GM10266 (cell line): ENCODE data around the gene FSIP1.

Source experiments
- DNase-seq: peaks from one replicate; pipeline ENCODE4 v3.0.0; 2012; ENCODE audit errors: extremely low spot score
- TF ChIP-seq, protein P1 (sequence below): IDR thresholded peaks from 2 replicates; pipeline ENCODE4 v1.5.1; 2012; ENCODE audit warnings: mild to moderate bottlenecking, low read depth; ENCODE audit not compliant: control insufficient read depth, insufficient read depth; ENCODE audit errors: missing control alignments

FSIP1 gene

DNA sequence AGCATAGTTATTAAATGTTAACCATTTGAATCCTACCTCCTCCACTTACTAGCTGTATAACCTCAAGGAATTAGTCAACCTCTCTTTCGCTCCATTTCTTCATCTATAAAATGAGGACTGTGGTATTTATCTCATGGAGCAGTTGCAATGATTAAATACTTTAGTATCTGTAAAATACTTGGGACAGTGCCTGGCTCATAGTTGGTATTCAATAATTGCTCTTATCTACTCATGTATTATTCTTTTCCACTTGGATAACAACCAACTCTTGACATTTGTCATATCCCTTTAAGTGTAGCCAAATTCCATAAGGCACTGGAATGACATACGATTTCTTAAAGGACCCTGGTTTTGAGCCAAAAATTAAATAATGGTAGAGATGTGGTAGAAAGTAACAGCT lies 72.0 kb downstream of the FSIP1 start:
- DNase-seq: no peak
- TF ChIP-seq, protein P1, sequence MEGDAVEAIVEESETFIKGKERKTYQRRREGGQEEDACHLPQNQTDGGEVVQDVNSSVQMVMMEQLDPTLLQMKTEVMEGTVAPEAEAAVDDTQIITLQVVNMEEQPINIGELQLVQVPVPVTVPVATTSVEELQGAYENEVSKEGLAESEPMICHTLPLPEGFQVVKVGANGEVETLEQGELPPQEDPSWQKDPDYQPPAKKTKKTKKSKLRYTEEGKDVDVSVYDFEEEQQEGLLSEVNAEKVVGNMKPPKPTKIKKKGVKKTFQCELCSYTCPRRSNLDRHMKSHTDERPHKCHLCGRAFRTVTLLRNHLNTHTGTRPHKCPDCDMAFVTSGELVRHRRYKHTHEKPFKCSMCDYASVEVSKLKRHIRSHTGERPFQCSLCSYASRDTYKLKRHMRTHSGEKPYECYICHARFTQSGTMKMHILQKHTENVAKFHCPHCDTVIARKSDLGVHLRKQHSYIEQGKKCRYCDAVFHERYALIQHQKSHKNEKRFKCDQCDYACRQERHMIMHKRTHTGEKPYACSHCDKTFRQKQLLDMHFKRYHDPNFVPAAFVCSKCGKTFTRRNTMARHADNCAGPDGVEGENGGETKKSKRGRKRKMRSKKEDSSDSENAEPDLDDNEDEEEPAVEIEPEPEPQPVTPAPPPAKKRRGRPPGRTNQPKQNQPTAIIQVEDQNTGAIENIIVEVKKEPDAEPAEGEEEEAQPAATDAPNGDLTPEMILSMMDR: no peak

DNA sequence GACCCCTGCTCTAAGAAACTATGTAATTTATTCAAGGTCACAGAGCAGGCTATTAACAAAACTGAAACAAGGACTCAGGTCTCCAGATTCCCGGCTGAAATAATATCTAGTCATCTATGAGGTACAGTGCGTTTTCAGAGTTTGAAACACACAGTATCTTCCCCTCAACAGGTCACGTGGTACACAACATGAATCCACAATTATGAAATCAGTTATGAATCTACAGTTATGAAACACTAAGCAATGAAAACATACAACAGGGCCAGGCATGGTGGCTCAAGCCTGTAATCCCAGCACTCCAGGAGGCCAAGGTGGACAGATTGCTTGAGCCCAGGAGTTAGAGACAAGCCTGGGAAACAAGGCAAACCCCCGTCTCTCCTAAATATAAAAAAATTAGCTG lies 72.7 kb downstream of the FSIP1 start:
- TF ChIP-seq, protein P1: no peak
- DNase-seq: no peak

DNA sequence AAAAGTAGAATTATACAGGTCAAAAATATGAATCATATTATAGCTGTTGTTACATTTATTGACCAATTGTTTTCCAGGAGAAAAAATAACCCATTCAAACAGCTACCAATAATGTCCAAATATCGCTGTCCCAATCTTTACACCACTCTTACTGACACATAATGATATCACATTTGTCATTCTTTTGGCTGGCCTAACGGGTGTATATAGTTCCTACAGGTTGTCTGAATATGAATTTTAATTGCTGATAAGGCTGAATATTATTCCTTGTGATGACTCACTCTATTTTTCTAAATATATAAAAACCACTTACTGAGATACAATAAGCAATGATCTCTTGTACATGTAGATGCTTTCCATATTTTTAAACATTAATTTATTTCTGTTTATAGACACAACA lies 76.4 kb downstream of the FSIP1 start:
- TF ChIP-seq, protein P1: no peak
- DNase-seq: no peak

DNA sequence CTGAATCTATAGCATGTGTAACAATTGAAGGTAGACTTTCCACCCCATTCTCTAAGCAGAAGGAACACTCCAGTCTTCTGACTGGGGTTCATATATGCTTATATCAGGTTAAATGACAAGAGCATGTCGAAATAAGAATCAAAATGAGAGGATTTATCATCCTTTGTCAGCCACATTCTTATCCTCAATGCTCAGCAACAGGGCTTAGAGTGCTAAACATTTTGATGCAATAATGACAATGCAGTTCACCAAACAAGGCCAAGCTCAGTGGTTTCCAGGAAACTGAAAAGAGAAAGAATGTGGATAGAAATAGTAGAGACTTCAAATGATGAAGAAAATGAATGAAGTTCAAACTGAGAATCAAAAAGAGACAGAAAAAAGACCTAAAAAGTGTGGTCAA lies 78.0 kb downstream of the FSIP1 start:
- TF ChIP-seq, protein P1: no peak
- no peak for DNase-seq

DNA sequence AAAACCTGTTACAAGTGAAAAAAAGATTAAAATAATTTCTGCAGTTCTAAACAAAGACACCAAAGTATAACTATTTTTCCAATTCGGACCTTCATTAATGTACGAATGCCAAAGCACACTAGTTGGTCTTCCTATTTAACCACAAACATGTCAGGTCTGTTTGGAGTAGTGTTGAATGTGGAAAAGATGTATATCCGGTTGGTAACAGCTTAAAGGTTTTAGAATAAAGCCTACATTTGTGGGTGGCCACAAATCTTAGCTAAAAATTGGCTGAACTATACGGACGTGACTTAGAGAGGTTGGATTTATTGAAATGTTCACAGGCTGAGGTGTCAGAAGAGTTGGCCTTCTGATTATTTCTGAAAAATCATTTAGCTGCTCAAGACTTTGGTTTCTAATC lies 78.4 kb downstream of the FSIP1 start:
- TF ChIP-seq, protein P1: no peak

DNA sequence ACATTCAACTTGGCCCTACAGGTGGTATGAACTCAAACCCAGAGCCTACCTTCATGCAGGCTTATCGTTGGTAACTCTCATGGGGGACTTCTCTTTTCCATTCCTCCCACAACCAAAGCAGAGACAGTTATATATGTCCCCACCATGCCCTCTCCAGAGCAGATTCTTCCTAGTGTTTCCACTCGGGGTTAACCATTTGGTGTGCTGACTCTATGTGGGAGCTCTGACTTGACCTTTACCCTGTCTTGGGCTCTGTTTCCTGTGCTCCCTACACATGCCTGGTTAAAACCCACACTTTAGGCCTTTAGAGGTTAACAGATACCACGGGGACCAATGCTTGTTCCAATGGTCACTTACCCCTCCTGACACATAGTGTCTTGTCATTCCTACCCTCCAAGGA lies 80.7 kb downstream of the FSIP1 start:
- TF ChIP-seq, protein P1: no peak
- DNase-seq: no peak

More for the DNA sequence above, 78.4 kb downstream of the FSIP1 start:
- DNase-seq: no peak

DNA sequence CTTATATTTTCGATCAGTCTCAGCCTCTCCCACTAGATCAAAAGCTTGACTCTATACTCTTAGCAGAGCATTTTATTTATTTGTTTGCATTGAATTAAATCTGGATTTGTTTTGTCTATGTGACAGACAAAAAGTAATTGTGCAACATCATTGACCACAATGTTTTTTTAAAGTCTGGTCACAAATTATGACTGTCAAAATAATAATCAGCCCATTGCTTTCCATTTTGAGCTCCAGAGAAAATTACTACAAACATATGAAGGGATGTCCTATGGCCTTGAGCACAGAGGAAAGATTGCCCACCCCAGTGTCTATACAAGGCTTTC lies 82.3 kb downstream of the FSIP1 start:
- TF ChIP-seq, protein P1: no peak
- DNase-seq: no peak
